Gastroesophageal sphincter (tissue), 4 donors: Measurements from ENCODE around the gene MUC20. TPM values are rescaled to one million over a fixed set of nuclear protein-coding genes. Genes with fewer than 3 reads are reported as not detected.

ENCODE experiments used
- ATAC-seq: fragments of 150-250 bp; one replicate; pipeline ENCODE4 v1.9.1; 2016; ENCODE audit warnings: mild to moderate bottlenecking, moderate library complexity
- H3K27ac ChIP-seq, 4 donors: fragments of 200-600 bp; sonication (generic) in 3 of 4; 1 replicate in 3 of 4; 2 replicates in 1 of 4; pipeline ENCODE4 v1.5.1; 2016 to 2019
- H3K27me3 ChIP-seq: fragments of 200-600 bp; sonication (generic); one replicate; pipeline ENCODE4 v1.5.1; 2019
- H3K36me3 ChIP-seq, 2 donors: fragments of 200-600 bp; sonication (generic); one replicate each; pipeline ENCODE4 v1.5.1; 2019; ENCODE audit warnings: control low read depth in 1 of 2
- H3K4me1 ChIP-seq, 3 donors: fragments of 200-600 bp; sonication (generic); 1 replicate in 2 of 3; 2 replicates in 1 of 3; pipeline ENCODE4 v1.5.1; 2016 to 2019; ENCODE audit warnings: control low read depth in 2 of 3
- H3K4me3 ChIP-seq, 2 donors: fragments of 200-600 bp; sonication (generic); one replicate each; pipeline ENCODE4 v1.5.1; 2019; ENCODE audit warnings: mild to moderate bottlenecking in 1 of 2, moderate library complexity in 1 of 2
- H3K9me3 ChIP-seq, 3 donors: fragments of 200-600 bp; sonication (generic); one replicate each; pipeline ENCODE4 v1.5.1; 2017 to 2019; ENCODE audit warnings: control low read depth in 2 of 3
- EP300 ChIP-seq: sonication (generic); formaldehyde crosslinking; IDR thresholded peaks from one replicate; pipeline ENCODE4 v1.6.1; 2017; ENCODE audit warnings: antibody characterized with exemption, mild to moderate bottlenecking
- POLR2A ChIP-seq, 2 donors: fragments of 450-650 bp; IDR thresholded peaks; one replicate each; pipeline ENCODE4 v1.6.1; 2017; ENCODE audit warnings: antibody characterized with exemption in 2 of 2, mild to moderate bottlenecking in 2 of 2, moderate library complexity in 1 of 2
- POLR2AphosphoS5 ChIP-seq: sonication (generic); formaldehyde crosslinking; IDR thresholded peaks from one replicate; pipeline ENCODE4 v1.6.1; 2017; ENCODE audit warnings: antibody characterized with exemption
- WGBS, 2 donors: methylation state at CpG; one replicate each; pipeline ENCODE4 v1.1.5; 2018; ENCODE audit warnings: low coverage in 1 of 2; 5-methylcytosine and 5-hydroxymethylcytosine counted together
- total RNA-seq, 4 donors: library from RNA; depleted of rRNA; stranded (reverse); fragments of >200 nt; gene quantifications; one replicate each; pipeline ENCODE4 v1.1.0, GENCODE V29; 2016
- TF ChIP-seq, protein P1 (sequence below), 4 experiments: fragments of 200-600 bp in 2 of 4; fragments of 450-650 bp in 2 of 4; sonication (generic) in 1 of 4; IDR thresholded peaks; one replicate each; pipeline ENCODE4 v1.5.1; 2017 to 2019; ENCODE audit warnings: antibody characterized with exemption in 4 of 4, mild to moderate bottlenecking in 2 of 4, moderate library complexity in 2 of 4

The MUC20 gene
- total RNA-seq, 4 donors from 2014 or later = 2.0 to 7.7 (median 4.8) TPM

DNA sequence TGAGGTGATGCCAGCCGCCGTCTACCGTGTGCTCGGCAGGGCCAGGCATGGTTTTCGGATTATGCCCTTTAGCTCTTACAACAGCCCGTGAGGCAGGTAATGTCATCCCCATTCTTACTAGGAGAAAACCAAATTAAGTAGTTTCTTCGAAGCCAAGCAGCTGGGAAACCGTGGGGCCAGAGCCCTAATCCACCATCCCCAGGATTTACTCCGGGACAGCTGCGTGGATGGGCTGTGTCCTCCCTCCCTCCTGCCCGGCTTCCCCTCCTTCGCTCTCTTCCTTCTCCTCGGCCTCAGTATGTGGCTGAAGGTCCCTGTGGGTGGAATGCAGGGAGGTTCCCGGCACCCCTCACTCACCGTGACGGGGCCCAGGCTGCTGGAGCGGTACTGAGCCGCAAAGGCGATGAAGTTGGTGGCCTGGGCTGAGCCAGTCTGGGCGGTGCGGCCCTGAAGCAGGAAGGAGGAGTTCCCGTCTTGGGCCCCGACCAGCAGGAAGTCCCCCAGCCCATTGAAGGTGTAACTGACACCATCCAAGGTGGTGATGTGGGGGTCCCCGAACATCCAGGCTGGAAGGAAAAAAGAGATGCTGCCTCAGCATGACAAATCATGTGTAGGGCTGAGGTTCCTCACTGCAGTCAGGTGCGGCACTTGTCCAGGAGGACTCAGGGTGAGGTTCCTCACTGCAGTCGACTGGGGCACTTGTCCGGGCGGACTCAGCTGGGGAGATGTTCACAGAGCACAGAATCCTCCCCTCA, 42.5 kb downstream of the MUC20 start:
- TF ChIP-seq EP300 (no peak), POLR2AphosphoS5 (no peak), POLR2A (IDR thresholded peaks at IDR 0.05) (no peak)
- TF ChIP-seq, protein P1, sequence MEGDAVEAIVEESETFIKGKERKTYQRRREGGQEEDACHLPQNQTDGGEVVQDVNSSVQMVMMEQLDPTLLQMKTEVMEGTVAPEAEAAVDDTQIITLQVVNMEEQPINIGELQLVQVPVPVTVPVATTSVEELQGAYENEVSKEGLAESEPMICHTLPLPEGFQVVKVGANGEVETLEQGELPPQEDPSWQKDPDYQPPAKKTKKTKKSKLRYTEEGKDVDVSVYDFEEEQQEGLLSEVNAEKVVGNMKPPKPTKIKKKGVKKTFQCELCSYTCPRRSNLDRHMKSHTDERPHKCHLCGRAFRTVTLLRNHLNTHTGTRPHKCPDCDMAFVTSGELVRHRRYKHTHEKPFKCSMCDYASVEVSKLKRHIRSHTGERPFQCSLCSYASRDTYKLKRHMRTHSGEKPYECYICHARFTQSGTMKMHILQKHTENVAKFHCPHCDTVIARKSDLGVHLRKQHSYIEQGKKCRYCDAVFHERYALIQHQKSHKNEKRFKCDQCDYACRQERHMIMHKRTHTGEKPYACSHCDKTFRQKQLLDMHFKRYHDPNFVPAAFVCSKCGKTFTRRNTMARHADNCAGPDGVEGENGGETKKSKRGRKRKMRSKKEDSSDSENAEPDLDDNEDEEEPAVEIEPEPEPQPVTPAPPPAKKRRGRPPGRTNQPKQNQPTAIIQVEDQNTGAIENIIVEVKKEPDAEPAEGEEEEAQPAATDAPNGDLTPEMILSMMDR (IDR thresholded peaks at IDR 0.05) = no peak
- ATAC-seq = no peak
- Histone ChIP-seq H3K9me3 (no peaks in the 10 kb centered on the region), H3K4me3 (no peak overlapping the region), H3K27me3 (peaks cover 57% of the 10 kb centered on the region), H3K27ac (no peak overlapping the region), H3K36me3 (no peaks in the 10 kb centered on the region), H3K4me1 (peaks cover 0 to 22% (median 8%) of the 10 kb centered on the region in 3 donors)
- WGBS, 2 donors = 86 to 97% methylated on average over 8 of the region's 28 CpGs

DNA sequence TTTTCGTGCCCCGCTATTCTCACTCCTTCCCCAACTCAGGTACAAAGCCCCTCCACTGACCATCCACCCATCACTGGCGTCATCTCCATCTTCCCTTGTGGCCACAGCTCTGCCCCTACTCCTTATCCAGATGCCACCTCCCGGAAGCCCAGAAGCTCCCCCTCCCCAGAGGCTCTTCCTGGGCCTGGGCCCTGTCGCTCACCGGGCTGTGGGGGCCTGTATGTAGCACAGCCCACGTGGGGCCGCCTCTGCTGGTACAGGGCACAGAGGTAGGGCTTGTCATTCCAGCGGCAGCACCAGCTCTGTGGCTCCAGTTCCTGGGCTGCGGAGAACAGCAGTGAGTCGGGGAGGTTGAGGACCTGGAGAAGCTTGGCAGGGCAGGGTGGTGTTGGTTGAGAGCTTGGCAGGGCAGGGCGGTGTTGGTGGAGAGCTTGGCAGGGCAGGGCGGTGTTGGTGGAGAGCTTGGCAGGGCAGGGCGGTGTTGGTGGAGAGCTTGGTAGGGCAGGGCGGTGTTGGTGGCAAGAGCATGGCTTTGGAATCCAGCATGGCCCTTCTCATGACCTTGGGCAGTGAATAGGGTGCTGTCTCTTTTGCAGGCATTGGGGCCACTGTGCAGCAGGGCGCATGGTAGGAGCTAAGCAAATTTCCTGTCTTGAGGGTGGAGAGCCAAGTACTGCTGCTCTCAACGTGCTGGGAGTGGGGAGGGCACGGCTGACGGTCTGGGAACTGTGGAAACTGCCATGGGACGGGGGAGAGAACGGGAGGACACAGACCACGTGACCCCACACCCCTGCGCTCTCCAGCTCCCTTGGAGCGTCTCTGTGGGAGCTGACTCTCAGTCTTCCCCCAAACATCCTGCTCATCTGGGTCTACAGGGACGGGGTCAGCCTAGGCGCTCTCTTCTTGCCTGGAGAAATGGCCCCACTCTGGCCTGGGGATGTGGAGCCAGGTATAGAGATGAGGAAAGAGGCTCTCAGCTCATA, 43.4 kb downstream of the MUC20 start:
- TF ChIP-seq, protein P1 (IDR thresholded peaks at IDR 0.05) = no peak
- TF ChIP-seq EP300 (no peak), POLR2A (IDR thresholded peaks at IDR 0.05) (no peak), POLR2AphosphoS5 (no peak)
- Histone ChIP-seq H3K27me3 (peaks cover 49% of the 10 kb centered on the region), H3K4me1 (peaks cover 0 to 22% (median 8%) of the 10 kb centered on the region in 3 donors), H3K9me3 (no peaks in the 10 kb centered on the region), H3K4me3 (no peak overlapping the region), H3K27ac (no peak overlapping the region), H3K36me3 (no peaks in the 10 kb centered on the region)
- WGBS, 2 donors = 92 to 94% methylated on average over 3 to 5 of the region's 26 CpGs
- no peak for ATAC-seq

GRCh38 chr3:195764961-195765706, 44.4 kb downstream of the MUC20 start:
- Histone ChIP-seq H3K36me3 (no peaks in the 10 kb centered on the region), H3K27ac (no peak overlapping the region), H3K27me3 (peaks cover 44% of the 10 kb centered on the region), H3K4me1 (peaks cover 0 to 18% (median 8%) of the 10 kb centered on the region in 3 donors), H3K9me3 (no peaks in the 10 kb centered on the region), H3K4me3 (no peak overlapping the region)
- no peak for TF ChIP-seq EP300
- TF ChIP-seq POLR2A (IDR thresholded peaks at IDR 0.05) = no peak
- no peak for TF ChIP-seq POLR2AphosphoS5
- TF ChIP-seq, protein P1 (IDR thresholded peaks at IDR 0.05) = no peak
- 73 to 98% methylated on average over 5 to 17 of the region's 28 CpGs for WGBS, 2 donors
- no peak for ATAC-seq

GRCh38 chr3:195766671-195767070, 45.9 kb downstream of the MUC20 start:
- Histone ChIP-seq H3K4me1 (peaks cover 0 to 5% (median 2%) of the 10 kb centered on the region in 3 donors), H3K4me3 (no peak overlapping the region), H3K27ac (no peak overlapping the region), H3K36me3 (no peaks in the 10 kb centered on the region), H3K9me3 (no peaks in the 10 kb centered on the region), H3K27me3 (peaks cover 37% of the 10 kb centered on the region)
- no peak for ATAC-seq
- WGBS, 2 donors = 95% methylated on average over 3 of the region's 14 CpGs; no CpG with 5 or more reads in 1 of the 2 donors
- TF ChIP-seq POLR2A (IDR thresholded peaks at IDR 0.05) (no peak), EP300 (no peak), POLR2AphosphoS5 (no peak)
- TF ChIP-seq, protein P1 (IDR thresholded peaks at IDR 0.05) = no peak
